Thoracic aorta (tissue), 2 donors: Measurements from ENCODE around the gene MRPL55. TPM values are rescaled to one million over a fixed set of nuclear protein-coding genes. Genes with fewer than 3 reads are reported as not detected.
"Not testable (repeated sequence)": the region's sequence is repeated elsewhere in the genome, so short reads cannot be mapped to it uniquely, and the experiment has no call there.

Experiments used
- ATAC-seq: fragments of 150-250 bp; one replicate; pipeline ENCODE4 v1.8.0; 2017; ENCODE audit warnings: low read depth; ENCODE audit not compliant: insufficient number of reproducible peaks, low FRiP score
- DNase-seq: peaks from one replicate; pipeline ENCODE4 v3.0.0-alpha.2; 2020; ENCODE audit warnings: low spot score
- H3K27ac ChIP-seq, 2 donors: fragments of 200-600 bp; sonication (generic); 1 replicate in 1 of 2; 2 replicates in 1 of 2; pipeline ENCODE4 v1.5.1; 2016; ENCODE audit warnings: mild to moderate bottlenecking in 2 of 2, moderate library complexity in 2 of 2
- H3K27me3 ChIP-seq: fragments of 200-600 bp; sonication (generic); replicated peaks from 2 replicates; pipeline ENCODE4 v1.6.0; 2016; ENCODE audit warnings: mild to moderate bottlenecking; ENCODE audit not compliant: insufficient read depth
- H3K36me3 ChIP-seq: fragments of 200-600 bp; sonication (generic); one replicate; pipeline ENCODE4 v1.5.1; 2016
- H3K4me1 ChIP-seq, 2 donors: fragments of 200-600 bp; sonication (generic); 1 replicate in 1 of 2; 2 replicates in 1 of 2; pipeline versions ENCODE4 v1.5.1 to v1.6.0; 2016; ENCODE audit warnings: low read depth in 2 of 2, mild to moderate bottlenecking in 1 of 2; ENCODE audit not compliant: control insufficient read depth in 1 of 2
- H3K4me3 ChIP-seq: fragments of 200-600 bp; sonication (generic); 2 replicates; pipeline ENCODE4 v1.5.1; 2016; ENCODE audit warnings: mild to moderate bottlenecking
- H3K9me3 ChIP-seq: fragments of 200-600 bp; sonication (generic); 2 replicates; pipeline ENCODE4 v1.5.1; 2016
- CTCF ChIP-seq: fragments of 200-600 bp; sonication (generic); IDR thresholded peaks from one replicate; pipeline ENCODE4 v1.5.1; 2019; ENCODE audit warnings: antibody characterized with exemption
- total RNA-seq, 2 donors: library from RNA; depleted of rRNA; stranded (reverse); fragments of >200 nt; gene quantifications; one replicate each; pipeline versions ENCODE4 v1.1.0 to v1.2.3, GENCODE V29; 2016

Gene MRPL55
- total RNA-seq, 2 donors from 2014 or later: 32.4 to 79.3 TPM

GRCh38 chr1:228118040-228118439 is 8.9 kb upstream of the MRPL55 start:
- no peak for ATAC-seq

GRCh38 chr1:228117335-228117734 is 8.2 kb upstream of the MRPL55 start:
- H3K4me1 ChIP-seq: peaks cover 3 to 11% of the 10 kb centered on the region in 2 donors
- H3K27me3 ChIP-seq: no peaks in the 10 kb centered on the region
- no peaks in the 10 kb centered on the region for H3K9me3 ChIP-seq
- TF ChIP-seq CTCF: no peak
- H3K36me3 ChIP-seq: no peaks in the 10 kb centered on the region
- no peak for DNase-seq
- no peak for ATAC-seq
- no peak overlapping the region for H3K4me3 ChIP-seq
- no peak overlapping the region for H3K27ac ChIP-seq

More at GRCh38 chr1:228118040-228118439, 8.9 kb upstream of the MRPL55 start:
- no peaks in the 10 kb centered on the region for H3K9me3 ChIP-seq
- no peak overlapping the region for H3K4me3 ChIP-seq
- H3K27ac ChIP-seq: no peak overlapping the region
- no peak for TF ChIP-seq CTCF
- peaks cover 3 to 11% of the 10 kb centered on the region in 2 donors for H3K4me1 ChIP-seq
- H3K36me3 ChIP-seq: no peaks in the 10 kb centered on the region
- H3K27me3 ChIP-seq: no peaks in the 10 kb centered on the region
- no peak for DNase-seq

GRCh38 chr1:228114827-228115226 is 5.7 kb upstream of the MRPL55 start:
- no peak for TF ChIP-seq CTCF
- H3K4me1 ChIP-seq: peaks cover 1 to 10% of the 10 kb centered on the region in 2 donors
- H3K36me3 ChIP-seq: no peaks in the 10 kb centered on the region
- H3K27me3 ChIP-seq: no peaks in the 10 kb centered on the region
- DNase-seq (no peak), ATAC-seq (no peak)
- no peak overlapping the region for H3K27ac ChIP-seq
- no peak overlapping the region for H3K4me3 ChIP-seq
- H3K9me3 ChIP-seq: no peaks in the 10 kb centered on the region

- H3K4me3 ChIP-seq: no peak overlapping the region
- no peaks in the 10 kb centered on the region for H3K27me3 ChIP-seq
- TF ChIP-seq CTCF: no peak
- no peak for ATAC-seq
- no peak overlapping the region for H3K27ac ChIP-seq
- peaks cover 10 to 21% of the 10 kb centered on the region in 2 donors for H3K4me1 ChIP-seq
- no peaks in the 10 kb centered on the region for H3K36me3 ChIP-seq
- no peak for DNase-seq
- no peaks in the 10 kb centered on the region for H3K9me3 ChIP-seq
Measured at GRCh38 chr1:228112617-228113016, 3.5 kb upstream of the MRPL55 start.

- ATAC-seq (no peak), DNase-seq (no peak)
- peaks cover under 1% of the 10 kb centered on the region for H3K36me3 ChIP-seq
- H3K9me3 ChIP-seq: no peaks in the 10 kb centered on the region
- peaks cover 10 to 25% of the 10 kb centered on the region in 2 donors for H3K4me1 ChIP-seq
- H3K27me3 ChIP-seq: no peaks in the 10 kb centered on the region
- H3K4me3 ChIP-seq: no peak overlapping the region
- no peak overlapping the region for H3K27ac ChIP-seq
- TF ChIP-seq CTCF: no peak
Measured at GRCh38 chr1:228112167-228112566, 3.1 kb upstream of the MRPL55 start.

GRCh38 chr1:228111315-228111714 is 2.2 kb upstream of the MRPL55 start:
- ATAC-seq, H3K27me3 ChIP-seq, DNase-seq, H3K27ac ChIP-seq, H3K36me3 ChIP-seq, H3K4me3 ChIP-seq, H3K9me3 ChIP-seq: not testable (repeated sequence)
- H3K4me1 ChIP-seq: peaks cover 10 to 25% of the 10 kb centered on the region in 2 donors
